HCT116 (cell line): ENCODE measurements around the gene LHPP.

Experiments used
- CEBPB ChIP-seq: IDR thresholded peaks from 2 replicates; pipeline ENCODE4 v1.6.1; 2012; ENCODE audit warnings: low read depth
- CTCF ChIP-seq, 3 experiments: fragments of 200-600 bp in 1 of 3; sonication (generic) in 1 of 3; IDR thresholded peaks in 2 of 3; conservative IDR thresholded peaks in 1 of 3; 2 replicates each; pipeline ENCODE4 v1.5.1; 2012 to 2017; ENCODE audit warnings: low read depth in 2 of 3, low read length in 2 of 3, antibody characterized with exemption in 1 of 3, borderline replicate concordance in 1 of 3, control low read depth in 1 of 3, mild to moderate bottlenecking in 1 of 3, mixed read lengths in 1 of 3, mixed run types in 1 of 3, moderate library complexity in 1 of 3; ENCODE audit not compliant: insufficient read depth in 1 of 3
- EZH2 ChIP-seq: fragments of 200-600 bp; sonication (generic); IDR thresholded peaks from 2 replicates; pipeline ENCODE4 v1.6.1; 2017; ENCODE audit warnings: antibody characterized with exemption, mixed run types
- POLR2A ChIP-seq: IDR thresholded peaks from 2 replicates; pipeline ENCODE4 v1.7.0; 2011; ENCODE audit warnings: borderline replicate concordance; ENCODE audit not compliant: insufficient read depth, insufficient read length; ENCODE audit errors: extremely low read depth
- SP1 ChIP-seq: IDR thresholded peaks from 2 replicates; pipeline ENCODE4 v1.6.1; 2012; ENCODE audit warnings: low read depth

GRCh38 chr10:124482876-124483275 lies 21.3 kb downstream of the LHPP start:
- no peak for TF ChIP-seq CTCF (IDR thresholded peaks at IDR 0.05 in 2 of 3, conservative IDR thresholded peaks at IDR 0.05 in 1 of 3; ENCODE audit: borderline replicate concordance in 1 of 3, insufficient read depth in 1 of 3, low read depth in 2 of 3, low read length in 2 of 3)
- no peak for TF ChIP-seq SP1
- TF ChIP-seq CEBPB, result no peak
- no peak for TF ChIP-seq EZH2
- TF ChIP-seq POLR2A, result no peak
